ENCODE measurements around the gene STK4. TPM values are rescaled to one million over a fixed set of nuclear protein-coding genes. Genes with fewer than 3 reads are reported as not detected.
A peak's percentile ranks its signal among the peaks of the same experiment; 100 is the strongest.

Gene STK4
- total RNA-seq, 2 experiments from 2014 or later, result 126 to 128 TPM

GRCh38 chr20:45094201-45094600 lies 127.9 kb downstream of the STK4 start:
- POLR2A ChIA-PET, result no interaction called here

DNA sequence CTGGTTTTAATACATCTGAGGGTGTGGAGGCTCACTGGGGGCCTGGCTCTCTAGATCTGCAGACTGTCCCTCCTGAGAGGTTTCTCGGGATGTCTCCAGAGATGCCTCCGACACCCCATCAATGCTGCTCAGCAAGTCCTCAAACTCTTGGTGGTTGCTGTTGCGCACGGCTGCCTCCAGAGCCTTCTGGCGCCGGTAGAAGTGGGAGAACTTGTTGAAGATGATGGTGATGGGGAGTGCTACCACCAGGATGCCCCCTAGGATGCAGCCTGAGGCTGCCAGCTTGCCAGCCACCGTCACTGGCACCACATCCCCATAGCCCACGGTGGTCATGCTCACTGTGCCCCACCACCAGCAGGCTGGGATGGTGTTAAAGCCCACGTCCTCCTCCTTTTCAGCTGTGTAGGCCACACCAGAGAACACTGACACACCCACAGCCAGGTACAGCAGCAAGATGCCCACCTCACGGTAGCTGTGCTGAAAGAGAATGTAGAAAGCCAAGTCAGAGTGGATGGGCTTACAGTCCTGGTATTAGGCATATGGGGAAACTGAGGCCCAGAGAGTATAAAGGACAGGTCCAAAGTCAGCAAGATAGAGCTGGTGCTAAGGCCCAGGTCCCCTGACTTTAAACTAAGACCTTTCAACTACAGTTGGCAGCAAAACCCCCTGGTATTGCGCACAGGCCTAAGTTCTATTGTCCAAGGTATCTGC lies 128.7 kb downstream of the STK4 start:
- CTCF ChIA-PET, result interaction anchor here (0.6 to 8.6 kb wide), 41 partner anchors 9 to 410 kb away, joined by 3 to 185 read pairs (median 6); partner anchors contain the start of genes TOMM34 and WFDC5
- no peak overlapping the region for H3K4me3 Mint-ChIP-seq
- POLR2A ChIA-PET, result interaction anchor here (1.5 to 2.1 kb wide), 2 partner anchors 12 to 51 kb away, joined by 3 to 10 read pairs; no protein-coding TSS in a partner anchor
- peaks cover 13% of the 10 kb centered on the region for H3K4me1 Mint-ChIP-seq (ENCODE audit: low read depth)
- no peak for DNase-seq
- H3K9me3 Mint-ChIP-seq, result no peaks in the 10 kb centered on the region
- intact Hi-C loops (cut with micrococcal nuclease), result loop anchor here (5.0 kb wide), 3 partner anchors 128 to 348 kb away; partner anchors contain the start of genes KCNK15 and STK4
- peaks cover 25% of the 10 kb centered on the region for H3K27me3 Mint-ChIP-seq
- no peaks in the 10 kb centered on the region for H3K36me3 Mint-ChIP-seq
- H3K27ac Mint-ChIP-seq, result no peak overlapping the region

More at GRCh38 chr20:45094201-45094600, 127.9 kb downstream of the STK4 start:
- no peak for DNase-seq
- intact Hi-C loops (cut with micrococcal nuclease), result no loop called here
- Mint-ChIP-seq H3K4me3 (no peak overlapping the region), H3K9me3 (no peaks in the 10 kb centered on the region), H3K27me3 (peaks cover 16% of the 10 kb centered on the region), H3K4me1 (ENCODE audit: low read depth) (peaks cover 13% of the 10 kb centered on the region), H3K27ac (no peak overlapping the region), H3K36me3 (no peaks in the 10 kb centered on the region)
- CTCF ChIA-PET, result interaction anchor here (1.2 to 8.6 kb wide), 13 partner anchors 12 to 198 kb away, joined by 3 to 185 read pairs (median 24); partner anchors contain the start of gene WFDC5

DNA sequence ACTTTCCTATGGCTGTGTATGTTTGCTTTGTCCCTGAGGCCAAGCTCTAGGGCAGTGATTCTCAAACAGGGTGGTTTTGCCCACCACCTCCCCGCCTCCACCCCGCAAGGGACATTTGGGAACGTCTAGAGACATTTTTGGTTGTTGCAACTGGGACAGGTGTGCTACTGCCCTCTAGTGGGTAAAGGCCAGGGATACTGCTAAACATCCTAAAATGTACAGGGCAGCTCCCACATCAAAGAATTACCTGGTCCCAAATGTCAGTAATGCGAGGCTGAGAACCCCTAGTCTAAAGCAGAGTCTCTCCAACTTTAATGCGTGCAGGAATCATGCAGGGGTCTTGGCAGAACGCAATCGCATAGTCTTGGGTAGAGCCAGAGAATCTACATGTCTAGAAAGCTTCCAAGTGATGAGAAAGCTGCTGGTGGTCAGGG lies 129.5 kb downstream of the STK4 start:
- Mint-ChIP-seq H3K27me3 (peaks cover 30% of the 10 kb centered on the region), H3K4me3 (no peak overlapping the region), H3K27ac (no peak overlapping the region), H3K4me1 (ENCODE audit: low read depth) (peaks cover 13% of the 10 kb centered on the region), H3K9me3 (no peaks in the 10 kb centered on the region), H3K36me3 (no peaks in the 10 kb centered on the region)
- intact Hi-C loops (cut with micrococcal nuclease), result loop anchor here (1.0 to 5.0 kb wide), 7 partner anchors 17 to 349 kb away; partner anchors contain the start of genes KCNK15 and STK4
- peak; percentile 69 for DNase-seq
- ChIA-PET CTCF (interaction anchor here (0.6 to 8.6 kb wide), 47 partner anchors 8 to 1348 kb away, joined by 3 to 185 read pairs (median 5); partner anchors contain the start of genes TOMM34 and WFDC5), POLR2A (interaction anchor here (1.5 to 2.1 kb wide), 2 partner anchors 13 to 52 kb away, joined by 3 to 10 read pairs; no protein-coding TSS in a partner anchor)

DNA sequence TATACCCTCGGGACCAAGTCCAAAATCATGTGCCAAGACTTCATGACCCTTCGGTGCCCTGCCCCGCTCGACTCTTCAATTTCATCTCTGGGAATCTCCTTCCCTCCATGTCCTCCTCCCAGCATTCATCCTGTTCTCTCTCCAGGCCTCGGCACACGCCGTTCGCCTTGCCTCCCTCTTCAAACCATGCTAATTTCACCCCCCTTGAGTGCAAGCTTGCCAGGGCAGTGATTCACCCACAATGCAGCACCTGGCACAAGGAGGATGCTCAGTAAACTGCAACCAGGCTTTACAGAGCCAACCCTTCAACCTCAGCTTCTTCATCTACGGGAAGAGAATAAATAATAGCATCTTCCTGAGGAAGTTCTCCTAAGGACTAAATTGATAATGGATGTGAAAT lies 130.5 kb downstream of the STK4 start:
- intact Hi-C loops (cut with micrococcal nuclease), result loop anchor here (1.0 to 5.0 kb wide), 7 partner anchors 16 to 349 kb away; partner anchors contain the start of genes KCNK15 and STK4
- Mint-ChIP-seq H3K4me1 (ENCODE audit: low read depth) (peaks cover 15% of the 10 kb centered on the region), H3K36me3 (no peaks in the 10 kb centered on the region), H3K27ac (no peak overlapping the region), H3K27me3 (peaks cover 36% of the 10 kb centered on the region), H3K4me3 (no peak overlapping the region), H3K9me3 (no peaks in the 10 kb centered on the region)
- POLR2A ChIA-PET, result interaction anchor here (1.3 to 2.1 kb wide), 3 partner anchors 14 to 61 kb away, joined by 3 to 10 read pairs (median 3); no protein-coding TSS in a partner anchor
- CTCF ChIA-PET, result interaction anchor here (0.9 to 8.6 kb wide), 30 partner anchors 9 to 412 kb away, joined by 3 to 185 read pairs (median 9); partner anchors contain the start of genes TOMM34 and WFDC5
- no peak for DNase-seq

DNA sequence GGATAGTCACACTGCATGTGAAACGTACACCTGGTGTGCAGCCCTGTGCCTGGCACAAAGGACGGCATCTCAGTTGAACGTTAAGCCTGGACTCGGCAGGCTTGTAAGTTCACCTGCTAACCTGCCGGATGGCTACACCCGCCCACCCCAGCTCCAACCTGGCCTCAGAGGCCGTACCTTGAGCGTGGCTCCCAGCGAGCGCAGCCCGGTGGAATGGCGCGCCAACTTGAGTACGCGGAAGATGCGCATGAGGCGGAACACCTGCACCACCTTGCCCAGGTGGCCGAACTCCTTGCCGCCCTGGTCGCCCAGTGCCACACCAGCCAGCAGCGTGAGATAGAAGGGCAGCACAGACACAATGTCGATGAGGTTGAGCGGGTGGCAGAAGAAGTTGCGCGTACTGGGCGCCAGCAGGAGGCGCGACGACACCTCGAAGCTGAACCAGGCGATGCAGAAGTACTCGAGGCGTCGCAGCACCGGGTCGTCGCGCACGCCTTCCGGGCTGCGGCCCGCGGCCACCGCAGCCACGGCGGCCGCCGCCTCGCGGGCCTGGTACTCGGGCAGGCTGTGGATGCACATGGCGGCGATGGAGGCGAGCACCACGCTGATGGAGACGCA lies 131.3 kb downstream of the STK4 start:
- peak; percentile 75 for DNase-seq
- no peak overlapping the region for H3K27ac Mint-ChIP-seq
- intact Hi-C loops (cut with micrococcal nuclease), result loop anchor here (2.0 to 5.0 kb wide), 5 partner anchors 15 to 350 kb away; partner anchors contain the start of genes KCNK15 and STK4
- ChIA-PET CTCF (interaction anchor here (1.0 to 8.6 kb wide), 19 partner anchors 8 to 1464 kb away, joined by 3 to 185 read pairs (median 12); partner anchors contain the start of genes TOMM34 and WFDC5), POLR2A (interaction anchor here (1.3 kb wide), 1 partner anchor 62 kb away, joined by 3 read pairs; no protein-coding TSS in a partner anchor)
- peaks cover 36% of the 10 kb centered on the region for H3K27me3 Mint-ChIP-seq
- H3K4me1 Mint-ChIP-seq (ENCODE audit: low read depth), result peaks cover 15% of the 10 kb centered on the region
- peak overlapping the region; percentile 54 for H3K4me3 Mint-ChIP-seq
- no peaks in the 10 kb centered on the region for H3K9me3 Mint-ChIP-seq
- H3K36me3 Mint-ChIP-seq, result no peaks in the 10 kb centered on the region

DNA sequence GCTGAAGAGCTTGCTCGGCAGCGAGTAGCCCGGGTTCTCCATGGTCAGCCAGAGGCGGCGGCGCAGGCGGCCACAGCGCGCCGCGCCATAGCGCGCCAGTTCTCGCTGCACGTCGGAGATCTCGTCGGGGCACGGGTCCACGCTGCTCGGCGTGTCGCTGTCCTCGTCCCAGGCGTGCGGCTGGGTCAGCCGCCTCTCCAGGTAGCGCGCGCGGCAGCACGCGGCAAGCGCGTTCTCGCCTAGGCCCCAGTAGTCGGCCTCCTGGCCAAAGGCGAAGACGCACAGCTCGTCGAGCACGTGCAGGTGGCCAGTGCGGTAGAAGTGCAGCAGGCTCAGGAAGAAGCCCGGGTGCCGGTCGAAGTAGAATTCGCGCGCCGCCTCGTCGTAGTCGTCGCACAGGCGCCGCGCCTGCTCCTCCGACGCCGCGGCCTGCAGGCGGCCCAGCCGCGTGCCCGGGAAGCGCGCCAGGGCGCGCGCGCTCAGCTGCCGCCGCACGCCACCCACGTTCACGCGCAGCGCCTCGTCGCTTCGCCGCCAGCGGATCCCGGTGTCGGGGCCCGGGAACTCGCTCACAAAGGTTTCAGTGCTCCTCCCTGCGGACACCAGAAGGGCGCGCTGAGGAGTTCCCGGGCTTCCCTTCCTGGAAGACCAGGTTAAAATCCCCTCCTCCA lies 131.9 kb downstream of the STK4 start:
- DNase-seq, result peak; percentile 61
- intact Hi-C loops (cut with micrococcal nuclease), result loop anchor here (5.0 kb wide), 3 partner anchors 131 to 351 kb away; partner anchors contain the start of genes KCNK15 and STK4
- Mint-ChIP-seq H3K4me3 (peak overlapping the region; percentile 7), H3K27ac (no peak overlapping the region), H3K36me3 (no peaks in the 10 kb centered on the region), H3K9me3 (no peaks in the 10 kb centered on the region), H3K4me1 (ENCODE audit: low read depth) (peaks cover 15% of the 10 kb centered on the region), H3K27me3 (peaks cover 36% of the 10 kb centered on the region)
- POLR2A ChIA-PET, result no interaction called here
- CTCF ChIA-PET, result interaction anchor here (0.7 to 8.6 kb wide), 15 partner anchors 8 to 1464 kb away, joined by 3 to 185 read pairs (median 4); partner anchors contain the start of genes TOMM34 and WFDC5

DNA sequence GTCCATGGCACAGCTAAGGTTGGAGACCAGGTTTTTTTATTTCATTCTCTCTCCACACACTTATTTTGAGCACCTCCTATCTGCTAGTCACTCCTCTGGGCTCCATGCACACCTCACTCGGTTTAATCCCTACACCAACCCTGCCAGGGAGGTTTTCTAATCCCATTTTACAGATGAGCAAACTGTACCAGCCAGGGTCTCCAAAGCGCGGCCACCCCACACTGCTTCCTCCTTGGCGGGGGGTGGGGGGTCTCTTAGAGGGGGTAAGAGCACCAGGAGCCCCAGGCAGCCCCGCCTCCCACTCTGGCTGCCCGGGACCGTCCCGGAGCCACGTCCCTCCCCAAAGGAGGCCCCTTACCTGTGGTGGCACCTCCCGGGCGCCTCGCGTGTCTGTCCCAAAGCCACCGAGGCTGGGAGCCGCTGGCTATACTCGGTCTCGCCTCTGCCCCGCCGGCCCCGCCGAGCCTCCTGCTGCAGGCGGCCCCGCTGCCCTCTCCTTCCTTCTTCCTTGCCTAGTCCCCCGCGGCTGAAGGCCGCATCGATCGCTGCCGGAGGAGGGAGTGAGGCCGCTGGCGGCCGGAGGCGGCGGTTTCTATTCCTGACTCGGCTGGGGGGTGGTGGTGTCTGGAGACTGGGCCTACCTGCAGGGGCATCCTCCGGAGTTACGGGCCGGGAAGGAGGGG lies 134.4 kb downstream of the STK4 start, which contains the start of gene KCNS1:
Gene KCNS1, minus strand, starts transcription at position 565 of the 683 bp plus-strand sequence. CDS start 1,891 bp downstream, outside the sequence.
- peaks cover 36% of the 10 kb centered on the region for H3K27me3 Mint-ChIP-seq
- H3K27ac Mint-ChIP-seq, result no peak within 1 kb of the TSS
- intact Hi-C loops (cut with micrococcal nuclease), result no loop called here
- no peak for DNase-seq
- H3K4me3 Mint-ChIP-seq, result no peak within 1 kb of the TSS
- peaks cover 12% of the 10 kb centered on the region for H3K4me1 Mint-ChIP-seq (ENCODE audit: low read depth)
- ChIA-PET POLR2A (no interaction called here), CTCF (interaction anchor here (1.0 to 8.6 kb wide), 5 partner anchors 11 to 192 kb away, joined by 5 to 106 read pairs (median 25); no protein-coding TSS in a partner anchor)
- no peaks in the 10 kb centered on the region for H3K36me3 Mint-ChIP-seq
- H3K9me3 Mint-ChIP-seq, result no peaks in the 10 kb centered on the region

- peaks cover 36% of the 10 kb centered on the region for H3K27me3 Mint-ChIP-seq
- no peaks in the 10 kb centered on the region for H3K9me3 Mint-ChIP-seq
- no peak overlapping the region for H3K27ac Mint-ChIP-seq
- no peak overlapping the region for H3K4me3 Mint-ChIP-seq
- ChIA-PET POLR2A (no interaction called here), CTCF (interaction anchor here (1.0 to 8.6 kb wide), 3 partner anchors 10 to 191 kb away, joined by 5 to 106 read pairs (median 25); no protein-coding TSS in a partner anchor)
- no peak for DNase-seq
- intact Hi-C loops (cut with micrococcal nuclease), result no loop called here
- no peaks in the 10 kb centered on the region for H3K36me3 Mint-ChIP-seq
- H3K4me1 Mint-ChIP-seq (ENCODE audit: low read depth), result peaks cover 12% of the 10 kb centered on the region
These were observed 135.1 kb downstream of the STK4 start for GRCh38 chr20:45101333-45101850.

- H3K4me3 Mint-ChIP-seq, result no peak overlapping the region
- peaks cover 26% of the 10 kb centered on the region for H3K27me3 Mint-ChIP-seq
- ChIA-PET CTCF (interaction anchor here (1.3 to 3.6 kb wide), 3 partner anchors 9 to 59 kb away, joined by 3 to 10 read pairs (median 7); partner anchors contain the start of gene WFDC5), POLR2A (no interaction called here)
- H3K36me3 Mint-ChIP-seq, result no peaks in the 10 kb centered on the region
- intact Hi-C loops (cut with micrococcal nuclease), result no loop called here
- H3K9me3 Mint-ChIP-seq, result no peaks in the 10 kb centered on the region
- no peak for DNase-seq
- peaks cover 9% of the 10 kb centered on the region for H3K4me1 Mint-ChIP-seq (ENCODE audit: low read depth)
- no peak overlapping the region for H3K27ac Mint-ChIP-seq
These were observed 136.8 kb downstream of the STK4 start for GRCh38 chr20:45103072-45103471.

- intact Hi-C loops (cut with micrococcal nuclease), result no loop called here
- peaks cover 14% of the 10 kb centered on the region for H3K27me3 Mint-ChIP-seq
- H3K4me1 Mint-ChIP-seq (ENCODE audit: low read depth), result peaks cover 3% of the 10 kb centered on the region
- ChIA-PET CTCF (interaction anchor here (0.6 to 4.8 kb wide), 6 partner anchors 10 to 886 kb away, joined by 3 to 60 read pairs (median 6); no protein-coding TSS in a partner anchor), POLR2A (interaction anchor here (0.6 kb wide), 1 partner anchor 134 kb away, joined by 3 read pairs; no protein-coding TSS in a partner anchor)
- H3K27ac Mint-ChIP-seq, result no peak overlapping the region
- DNase-seq, result no peak
- no peak overlapping the region for H3K4me3 Mint-ChIP-seq
- H3K36me3 Mint-ChIP-seq, result no peaks in the 10 kb centered on the region
- no peaks in the 10 kb centered on the region for H3K9me3 Mint-ChIP-seq
These were observed 138.5 kb downstream of the STK4 start for GRCh38 chr20:45104786-45105185.

Measured in activated CD4-positive, alpha-beta memory T cell treated with anti-CD3 and anti-CD28 coated beads for 36 hours (primary cell).